Thoracic aorta (tissue), 2 donors: Measurements from ENCODE around the gene ADARB2. TPM values are rescaled to one million over a fixed set of nuclear protein-coding genes. Genes with fewer than 3 reads are reported as not detected.

Source experiments
- ATAC-seq: fragments of 150-250 bp; one replicate; pipeline ENCODE4 v1.8.0; 2017; ENCODE audit warnings: low read depth; ENCODE audit not compliant: insufficient number of reproducible peaks, low FRiP score
- DNase-seq: peaks from one replicate; pipeline ENCODE4 v3.0.0-alpha.2; 2020; ENCODE audit warnings: low spot score
- H3K27ac ChIP-seq, 2 donors: fragments of 200-600 bp; sonication (generic); 1 replicate in 1 of 2; 2 replicates in 1 of 2; pipeline ENCODE4 v1.5.1; 2016; ENCODE audit warnings: mild to moderate bottlenecking in 2 of 2, moderate library complexity in 2 of 2
- H3K27me3 ChIP-seq: fragments of 200-600 bp; sonication (generic); replicated peaks from 2 replicates; pipeline ENCODE4 v1.6.0; 2016; ENCODE audit warnings: mild to moderate bottlenecking; ENCODE audit not compliant: insufficient read depth
- H3K36me3 ChIP-seq: fragments of 200-600 bp; sonication (generic); one replicate; pipeline ENCODE4 v1.5.1; 2016
- H3K4me1 ChIP-seq, 2 donors: fragments of 200-600 bp; sonication (generic); 1 replicate in 1 of 2; 2 replicates in 1 of 2; pipeline versions ENCODE4 v1.5.1 to v1.6.0; 2016; ENCODE audit warnings: low read depth in 2 of 2, mild to moderate bottlenecking in 1 of 2; ENCODE audit not compliant: control insufficient read depth in 1 of 2
- H3K4me3 ChIP-seq: fragments of 200-600 bp; sonication (generic); 2 replicates; pipeline ENCODE4 v1.5.1; 2016; ENCODE audit warnings: mild to moderate bottlenecking
- H3K9me3 ChIP-seq: fragments of 200-600 bp; sonication (generic); 2 replicates; pipeline ENCODE4 v1.5.1; 2016
- total RNA-seq, 2 donors: library from RNA; depleted of rRNA; stranded (reverse); fragments of >200 nt; gene quantifications; one replicate each; pipeline versions ENCODE4 v1.1.0 to v1.2.3, GENCODE V29; 2016
- TF ChIP-seq, protein P1 (sequence below): fragments of 200-600 bp; sonication (generic); IDR thresholded peaks from one replicate; pipeline ENCODE4 v1.5.1; 2019; ENCODE audit warnings: antibody characterized with exemption

ADARB2 gene
- total RNA-seq, 2 donors from 2014 or later: 0.71 to 3.1 TPM

DNA sequence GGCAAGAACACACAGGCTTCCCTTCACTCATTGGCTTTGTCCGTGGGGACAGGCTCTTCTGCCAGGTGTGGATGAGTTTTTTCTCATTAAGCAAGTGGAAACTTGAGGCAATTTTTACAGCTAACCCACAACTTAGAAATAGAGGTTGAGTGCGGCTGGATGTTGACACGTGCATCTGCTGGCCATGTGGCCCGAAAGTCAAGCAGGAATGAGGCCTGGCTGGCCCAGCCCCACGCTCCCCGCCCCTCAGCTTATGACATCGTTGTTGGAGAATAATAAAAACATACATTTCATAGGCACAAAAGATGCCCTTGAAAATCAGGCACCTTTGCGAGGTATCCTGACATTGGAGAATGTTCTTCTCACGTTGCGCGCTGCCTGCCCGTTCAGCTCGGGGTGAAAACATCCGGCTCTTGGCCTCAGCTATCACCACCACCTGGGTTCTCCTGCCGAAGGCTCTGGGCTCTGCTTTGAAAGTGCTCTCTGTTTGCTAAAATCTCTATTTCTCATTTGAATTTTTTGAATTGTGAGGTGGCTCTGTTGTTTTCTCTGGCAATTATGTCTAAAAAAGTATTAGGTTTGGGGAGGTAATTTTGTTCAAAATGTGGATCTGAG is 370.4 kb downstream of the ADARB2 start:
- Histone ChIP-seq H3K4me3 (no peak overlapping the region), H3K9me3 (no peaks in the 10 kb centered on the region), H3K36me3 (no peaks in the 10 kb centered on the region), H3K4me1 (no peaks in the 10 kb centered on the region), H3K27ac (no peak overlapping the region), H3K27me3 (no peaks in the 10 kb centered on the region)
- no peak for DNase-seq
- no peak for ATAC-seq
- TF ChIP-seq, protein P1, sequence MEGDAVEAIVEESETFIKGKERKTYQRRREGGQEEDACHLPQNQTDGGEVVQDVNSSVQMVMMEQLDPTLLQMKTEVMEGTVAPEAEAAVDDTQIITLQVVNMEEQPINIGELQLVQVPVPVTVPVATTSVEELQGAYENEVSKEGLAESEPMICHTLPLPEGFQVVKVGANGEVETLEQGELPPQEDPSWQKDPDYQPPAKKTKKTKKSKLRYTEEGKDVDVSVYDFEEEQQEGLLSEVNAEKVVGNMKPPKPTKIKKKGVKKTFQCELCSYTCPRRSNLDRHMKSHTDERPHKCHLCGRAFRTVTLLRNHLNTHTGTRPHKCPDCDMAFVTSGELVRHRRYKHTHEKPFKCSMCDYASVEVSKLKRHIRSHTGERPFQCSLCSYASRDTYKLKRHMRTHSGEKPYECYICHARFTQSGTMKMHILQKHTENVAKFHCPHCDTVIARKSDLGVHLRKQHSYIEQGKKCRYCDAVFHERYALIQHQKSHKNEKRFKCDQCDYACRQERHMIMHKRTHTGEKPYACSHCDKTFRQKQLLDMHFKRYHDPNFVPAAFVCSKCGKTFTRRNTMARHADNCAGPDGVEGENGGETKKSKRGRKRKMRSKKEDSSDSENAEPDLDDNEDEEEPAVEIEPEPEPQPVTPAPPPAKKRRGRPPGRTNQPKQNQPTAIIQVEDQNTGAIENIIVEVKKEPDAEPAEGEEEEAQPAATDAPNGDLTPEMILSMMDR: no peak

DNA sequence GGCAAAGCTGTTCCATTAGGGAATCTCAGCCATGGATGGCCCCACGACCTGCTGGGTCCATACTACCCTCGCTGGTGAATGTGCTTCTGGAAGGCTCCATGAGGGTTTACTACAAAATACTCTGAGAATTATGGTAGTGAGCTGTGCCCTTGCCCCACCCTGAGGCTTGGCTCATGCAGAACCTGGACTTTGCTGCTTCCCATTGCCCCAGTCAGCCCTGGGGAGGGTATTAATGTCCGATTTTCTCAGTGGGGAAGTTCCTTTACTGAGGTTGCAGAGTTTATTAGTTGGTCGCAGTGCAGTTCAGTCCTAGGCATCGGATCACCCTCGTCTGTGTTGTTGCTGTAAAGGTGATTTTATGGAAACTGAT is 371.0 kb downstream of the ADARB2 start:
- Histone ChIP-seq H3K27ac (no peak overlapping the region), H3K4me3 (no peak overlapping the region), H3K9me3 (no peaks in the 10 kb centered on the region), H3K27me3 (no peaks in the 10 kb centered on the region), H3K36me3 (no peaks in the 10 kb centered on the region), H3K4me1 (no peaks in the 10 kb centered on the region)
- ATAC-seq (no peak), DNase-seq (no peak)
- TF ChIP-seq, protein P1: no peak

DNA sequence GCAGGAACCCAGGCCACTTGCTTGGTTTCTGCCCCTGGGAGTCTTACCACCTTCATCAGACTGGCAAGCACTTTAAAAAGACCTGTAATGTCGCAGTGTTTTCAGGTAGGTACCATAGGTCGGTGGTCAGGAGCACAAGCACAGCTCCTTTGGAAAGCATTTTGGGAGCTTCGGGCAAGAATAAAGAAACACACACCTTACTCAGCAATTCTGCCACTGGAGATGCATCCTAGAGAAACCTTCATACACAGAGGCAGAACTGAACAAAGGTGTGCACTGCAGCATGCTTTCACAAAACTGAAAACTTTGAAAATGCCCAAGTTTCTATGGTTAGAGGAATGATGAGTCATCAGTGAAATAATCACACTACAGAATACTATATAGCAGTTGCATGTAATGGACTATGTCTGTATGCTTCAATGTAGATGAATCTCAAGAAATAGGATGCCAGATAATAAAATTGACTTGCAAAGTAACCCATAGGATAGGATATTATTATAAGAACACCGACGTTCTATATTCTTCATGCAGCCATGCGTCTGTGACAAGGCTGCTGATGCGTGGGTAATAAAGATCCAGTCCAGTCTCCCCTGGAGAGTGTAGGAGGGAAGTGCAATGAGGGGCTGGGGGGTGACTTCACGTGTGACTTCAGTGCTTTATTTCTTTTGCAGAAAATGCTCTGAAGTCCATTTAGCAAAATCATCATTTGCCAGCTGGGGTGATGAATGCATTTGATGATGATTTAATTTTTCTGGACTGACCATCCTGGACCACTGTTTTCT is 371.6 kb downstream of the ADARB2 start:
- Histone ChIP-seq H3K4me3 (no peak overlapping the region), H3K9me3 (no peaks in the 10 kb centered on the region), H3K36me3 (no peaks in the 10 kb centered on the region), H3K27me3 (no peaks in the 10 kb centered on the region), H3K27ac (no peak overlapping the region), H3K4me1 (no peaks in the 10 kb centered on the region)
- no peak for ATAC-seq
- no peak for DNase-seq
- TF ChIP-seq, protein P1: no peak

DNA sequence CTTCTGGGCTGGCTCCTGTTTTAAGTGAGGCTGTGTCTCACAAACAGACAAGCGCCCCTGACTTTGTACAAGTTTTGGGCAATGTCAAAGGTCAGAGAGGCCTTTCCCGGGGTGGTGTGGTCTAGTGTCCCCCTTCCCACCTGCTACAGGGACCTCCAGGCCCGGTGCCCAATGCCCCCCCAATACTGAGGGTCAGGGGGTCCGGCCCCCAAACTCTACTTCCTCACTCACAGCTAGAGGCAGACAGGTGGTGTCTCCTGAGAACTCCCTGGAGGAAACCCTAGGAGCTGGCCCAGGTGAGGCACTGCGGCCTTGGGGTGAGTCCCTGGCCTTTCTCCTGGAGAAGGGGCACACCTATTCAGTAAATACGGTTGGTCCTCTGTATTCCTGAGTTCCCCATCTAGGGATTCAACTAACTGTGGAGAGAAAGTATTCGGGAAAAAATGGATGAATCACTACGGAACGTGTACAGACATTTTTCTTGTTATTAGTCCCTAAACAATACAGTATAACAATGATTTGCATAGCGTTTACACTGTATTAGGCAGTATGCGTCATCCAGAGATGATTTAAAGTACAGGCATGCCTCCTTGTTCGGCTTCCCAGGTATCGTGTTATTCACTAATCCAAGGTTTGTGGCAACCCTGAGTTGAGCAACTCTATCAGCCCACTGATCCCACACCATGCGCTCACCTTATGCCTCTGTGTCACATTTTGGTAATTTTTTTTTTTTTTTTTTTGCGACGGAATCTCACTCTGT is 373.0 kb downstream of the ADARB2 start:
- H3K36me3 ChIP-seq: no peaks in the 10 kb centered on the region
- DNase-seq: no peak

More for the DNA sequence above, 373.0 kb downstream of the ADARB2 start:
- H3K4me3 ChIP-seq: no peak overlapping the region
- H3K4me1 ChIP-seq: no peaks in the 10 kb centered on the region
- no peaks in the 10 kb centered on the region for H3K27me3 ChIP-seq
- TF ChIP-seq, protein P1: no peak
- no peak for ATAC-seq
- no peaks in the 10 kb centered on the region for H3K9me3 ChIP-seq
- no peak overlapping the region for H3K27ac ChIP-seq
